ENCODE measurements around the gene CSNK1G1.

Gene CSNK1G1

DNA sequence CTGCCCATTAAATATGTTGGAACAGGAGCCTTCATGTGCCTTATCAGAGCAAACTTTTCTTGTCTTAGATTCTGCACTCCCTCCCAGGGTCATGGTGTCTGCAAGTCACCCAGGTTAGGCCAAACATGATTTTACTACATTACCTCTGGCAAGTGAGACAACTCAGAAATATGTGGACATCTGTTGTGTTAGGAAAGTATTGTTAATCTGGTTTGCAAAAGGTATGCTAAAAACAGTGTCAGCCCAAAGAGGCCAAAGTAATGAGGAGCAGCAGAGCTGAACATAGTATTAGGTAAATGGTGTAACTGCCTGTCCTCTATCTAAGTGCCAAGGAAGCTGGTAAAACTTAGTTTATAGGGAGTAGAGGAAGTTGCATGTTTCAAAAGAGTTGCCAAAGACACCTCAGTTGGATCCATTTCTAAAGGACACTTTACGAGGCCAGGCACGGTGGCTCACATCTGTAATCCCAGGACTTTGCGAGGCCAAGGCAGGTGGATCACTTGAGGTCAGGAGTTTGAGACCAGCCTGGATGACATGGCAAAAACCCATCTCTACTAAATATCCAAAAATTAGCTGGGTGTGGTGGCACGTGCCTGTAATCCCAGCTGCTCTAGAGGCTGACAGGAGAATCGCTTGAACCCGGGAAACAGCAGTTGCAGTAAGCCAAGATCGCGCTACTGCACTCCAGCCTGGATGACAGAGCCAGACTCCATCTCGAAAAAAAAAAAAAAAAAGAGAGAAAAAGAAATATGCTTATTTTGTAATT, 170.6 kb downstream of the CSNK1G1 start:
- DNase-seq = no peak

DNA sequence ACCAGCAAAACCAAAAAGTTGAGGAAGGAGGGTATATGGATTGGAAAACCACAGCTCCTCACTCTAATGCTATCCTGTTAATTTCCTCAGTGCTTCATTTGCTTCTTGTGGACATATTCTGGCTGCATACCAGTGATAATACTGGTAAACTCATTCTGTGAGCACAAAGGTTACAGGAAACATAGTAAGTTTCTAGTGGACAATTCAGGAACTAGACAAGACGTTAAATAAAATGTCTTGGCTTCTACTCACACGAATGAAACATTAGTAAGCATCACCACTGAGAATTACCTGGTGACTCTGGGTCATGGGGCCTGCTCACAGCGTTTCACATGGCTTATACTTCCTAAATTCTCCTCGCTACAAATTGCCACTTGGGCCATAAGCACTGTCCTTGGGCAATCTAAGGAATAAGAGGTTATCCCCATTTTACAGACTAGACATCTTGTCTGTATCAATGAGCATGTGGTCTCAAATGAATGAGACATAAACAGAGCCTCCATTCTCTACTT, 173.1 kb downstream of the CSNK1G1 start:
- no peak for DNase-seq

DNA sequence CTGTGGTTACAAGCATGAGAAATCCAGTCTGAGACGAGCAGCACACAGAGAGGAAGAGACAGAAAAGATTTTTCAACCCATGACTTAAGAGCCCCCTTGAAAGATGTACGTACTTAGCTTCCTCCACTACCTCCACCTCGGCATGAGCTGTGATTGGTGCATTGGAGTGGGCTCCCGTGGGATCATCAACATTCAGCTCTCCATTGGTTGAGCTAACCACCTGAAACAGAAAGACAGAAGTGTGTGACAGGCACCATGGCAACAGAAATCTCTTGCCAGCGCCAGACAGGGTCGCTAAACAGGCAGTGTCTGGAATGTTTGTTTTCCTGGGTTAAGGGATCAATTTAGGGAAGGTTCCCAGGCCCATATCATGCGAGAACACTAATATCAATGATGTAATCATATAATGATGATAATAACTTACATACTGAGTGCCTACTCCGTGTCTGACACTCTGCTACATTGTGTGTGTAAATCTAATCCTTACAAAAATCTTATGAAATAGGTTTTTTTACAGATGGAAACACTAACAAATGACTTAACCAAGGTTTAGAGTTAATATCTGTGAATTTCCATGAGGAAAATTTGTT, 175.6 kb downstream of the CSNK1G1 start:
- DNase-seq = no peak

DNA sequence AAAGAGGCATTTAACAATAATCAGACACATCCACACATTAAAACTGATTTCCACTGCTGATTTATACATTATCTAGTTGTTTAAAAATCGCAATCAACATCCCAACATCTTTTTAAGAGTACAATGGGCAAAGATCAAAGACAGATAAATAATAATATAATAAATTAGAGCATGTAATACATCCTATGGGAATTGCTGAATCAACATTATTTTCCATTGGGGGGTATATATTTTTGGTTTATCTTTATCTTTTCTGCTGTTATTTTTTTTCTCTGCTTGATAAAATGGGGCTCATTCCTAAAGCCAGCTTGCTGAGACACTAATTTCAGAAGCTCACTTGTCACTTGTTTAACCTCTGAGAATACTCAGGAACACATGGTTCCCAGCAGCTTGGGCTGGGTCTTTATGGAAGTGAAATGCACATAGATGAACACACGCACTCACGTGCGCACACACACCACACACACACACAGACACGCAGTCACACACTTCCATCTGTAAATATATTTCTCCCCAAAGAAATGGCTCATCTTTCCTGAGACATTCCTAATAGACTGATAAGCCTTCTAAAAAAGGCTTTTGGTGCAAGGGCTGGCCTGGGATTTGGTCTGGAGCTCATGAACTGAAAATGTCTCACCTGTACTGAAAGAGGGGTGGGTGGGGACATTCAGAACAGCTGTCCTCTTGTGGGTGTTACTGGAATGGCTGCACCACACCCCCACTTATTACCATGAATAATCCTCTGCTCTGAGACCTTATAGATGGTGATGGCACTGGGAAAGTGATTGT, 189.7 kb downstream of the CSNK1G1 start:
- DNase-seq = no peak

DNA sequence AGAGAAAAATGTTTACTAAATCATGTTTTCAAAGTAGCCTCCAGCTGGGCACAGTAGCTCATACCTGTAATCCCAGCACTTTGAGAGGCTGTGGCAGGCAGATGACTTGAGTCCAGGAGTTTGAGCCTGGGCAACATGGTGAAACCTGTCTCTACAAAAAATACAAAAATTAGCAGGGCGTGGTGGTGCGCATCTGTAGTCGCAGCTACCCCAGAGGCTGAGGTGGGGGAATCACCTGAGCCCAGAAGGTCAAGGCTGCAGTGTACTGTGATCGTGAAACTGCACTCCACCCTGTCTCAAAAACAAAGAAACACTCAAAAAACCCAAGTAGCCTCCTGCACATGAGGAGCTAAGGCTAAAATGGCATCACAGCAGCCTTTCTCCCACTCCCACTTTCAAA, 191.5 kb downstream of the CSNK1G1 start:
- DNase-seq = no peak

DNA sequence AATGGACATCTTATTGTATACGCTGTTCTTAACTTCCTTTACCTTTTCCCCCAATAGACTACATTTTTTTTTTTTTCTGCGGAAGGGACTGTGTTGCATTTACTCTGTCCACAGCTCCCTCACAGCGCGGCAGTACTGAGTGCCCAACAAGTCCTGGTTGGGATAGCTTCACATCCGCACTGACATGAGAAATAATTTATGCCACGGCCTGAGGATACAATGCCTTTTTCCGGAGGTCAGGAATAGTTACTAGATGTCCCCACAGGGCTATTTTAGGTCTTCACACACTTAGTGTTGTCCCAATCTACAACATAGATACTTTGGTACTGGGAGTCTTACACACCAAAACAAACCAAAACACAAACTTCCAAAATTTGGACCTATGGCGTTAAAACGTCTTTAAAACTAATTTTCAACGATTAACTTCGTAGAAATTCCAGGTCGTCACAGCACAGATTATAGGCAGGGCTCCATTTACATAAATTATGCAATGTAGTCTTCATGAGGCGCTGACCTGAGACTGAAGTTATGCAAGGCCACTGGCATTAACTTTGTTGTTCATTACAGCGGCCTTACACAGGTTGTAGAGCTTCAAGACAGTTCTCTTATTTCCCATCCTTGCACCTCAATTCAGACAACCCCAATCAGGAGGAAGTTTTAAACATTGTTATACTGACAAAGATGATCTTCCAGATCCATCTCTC, 192.2 kb downstream of the CSNK1G1 start:
- no peak for DNase-seq

DNA sequence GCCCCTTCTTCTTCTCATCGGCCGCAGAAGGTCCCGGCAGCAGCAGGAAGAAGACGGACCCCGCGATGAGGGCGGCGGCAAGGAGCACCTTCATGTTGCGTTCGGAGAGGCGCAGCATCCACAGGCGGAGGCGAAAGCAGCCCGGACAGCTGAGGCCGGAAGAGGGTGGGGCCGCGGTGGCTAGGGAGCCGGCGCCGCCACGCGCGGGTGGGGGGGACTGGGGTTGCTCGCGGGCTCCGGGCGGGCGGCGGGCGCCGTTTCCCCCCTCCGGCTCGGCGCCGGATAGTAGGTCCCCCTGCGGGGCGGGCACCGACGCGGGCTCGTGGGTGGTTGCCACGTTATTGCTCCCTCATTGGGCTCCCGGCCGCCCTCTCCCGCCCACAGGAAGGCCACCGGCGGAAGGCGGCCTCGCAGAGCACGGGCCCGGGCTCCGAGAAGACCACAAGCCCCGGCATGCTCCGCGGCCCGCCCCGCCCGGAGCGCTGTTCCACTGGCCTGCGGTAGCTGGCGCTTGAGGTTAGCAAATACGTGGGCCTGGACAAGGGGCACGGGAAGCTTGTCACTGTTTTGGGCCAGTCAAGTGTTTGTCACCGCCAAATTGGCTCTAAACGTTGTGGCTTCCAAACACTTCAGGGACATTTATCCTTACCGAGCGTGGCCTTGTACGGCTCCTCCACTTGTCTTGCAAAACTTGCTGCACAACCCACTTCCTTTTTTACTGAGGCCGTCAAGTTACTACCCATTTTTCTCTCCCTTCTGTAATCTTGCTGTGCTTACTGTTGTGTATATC, 192.9 kb downstream of the CSNK1G1 start, which contains the start of gene PPIB:
TSS of gene PPIB (minus strand) at position 154 of the 790 bp plus-strand sequence. CDS start at position 118, 36 bp downstream.
- peak; percentile 91 for DNase-seq

DNA sequence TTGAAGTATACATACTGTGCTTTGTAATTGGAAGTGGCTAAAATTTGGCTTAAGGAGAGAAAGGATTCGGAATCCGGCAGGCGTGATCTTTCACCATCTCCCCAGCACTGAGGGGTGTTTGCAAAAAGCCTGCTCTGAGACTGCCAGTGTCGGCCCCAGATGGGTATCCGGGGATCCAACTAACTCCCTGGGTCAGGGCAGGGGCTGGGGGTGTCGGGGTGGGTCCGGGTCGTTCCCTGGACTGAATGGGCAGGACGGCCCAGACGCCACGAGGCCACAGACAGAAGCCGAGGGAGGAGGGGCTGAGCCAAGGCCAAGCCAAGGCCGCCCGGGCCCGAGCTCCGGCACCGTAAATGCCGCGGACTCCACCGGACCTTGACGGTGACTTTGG, 193.5 kb downstream of the CSNK1G1 start:
- no peak for DNase-seq

DNA sequence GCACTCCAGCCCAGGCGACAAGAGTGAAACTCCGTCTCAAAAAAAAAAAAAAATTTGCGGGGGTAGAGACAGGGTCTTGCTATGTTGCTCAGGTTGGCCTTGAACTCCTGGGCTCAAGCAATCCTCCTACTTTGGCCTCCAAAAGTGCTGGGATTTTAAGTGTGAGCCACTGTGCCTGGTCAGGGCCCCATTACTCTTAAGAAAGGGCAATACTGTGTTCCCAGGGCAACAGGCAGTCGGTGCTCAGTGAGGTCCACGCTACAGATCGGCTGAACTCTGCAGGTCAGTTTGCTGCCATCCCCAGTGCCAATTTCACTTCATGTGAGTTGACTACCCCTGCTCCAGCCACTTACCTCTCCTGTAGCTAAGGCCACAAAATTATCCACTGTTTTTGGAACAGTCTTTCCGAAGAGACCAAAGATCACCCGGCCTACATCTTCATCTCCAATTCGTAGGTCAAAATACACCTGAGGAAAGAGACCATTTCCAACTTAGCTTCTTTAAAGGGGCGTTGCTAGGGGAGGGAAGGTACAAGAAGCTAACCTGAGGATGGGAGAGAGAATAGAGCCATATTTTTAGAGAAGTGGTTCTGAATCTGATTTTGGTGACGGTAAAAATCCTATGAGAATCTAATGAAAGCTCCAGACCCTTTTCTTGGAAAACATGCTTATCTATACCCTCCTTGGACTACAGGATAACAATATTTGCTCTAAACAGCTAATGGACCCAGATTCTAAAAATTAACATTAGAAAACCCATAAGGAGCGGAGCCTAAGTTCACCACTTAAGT, 194.1 kb downstream of the CSNK1G1 start:
- DNase-seq = no peak

DNA sequence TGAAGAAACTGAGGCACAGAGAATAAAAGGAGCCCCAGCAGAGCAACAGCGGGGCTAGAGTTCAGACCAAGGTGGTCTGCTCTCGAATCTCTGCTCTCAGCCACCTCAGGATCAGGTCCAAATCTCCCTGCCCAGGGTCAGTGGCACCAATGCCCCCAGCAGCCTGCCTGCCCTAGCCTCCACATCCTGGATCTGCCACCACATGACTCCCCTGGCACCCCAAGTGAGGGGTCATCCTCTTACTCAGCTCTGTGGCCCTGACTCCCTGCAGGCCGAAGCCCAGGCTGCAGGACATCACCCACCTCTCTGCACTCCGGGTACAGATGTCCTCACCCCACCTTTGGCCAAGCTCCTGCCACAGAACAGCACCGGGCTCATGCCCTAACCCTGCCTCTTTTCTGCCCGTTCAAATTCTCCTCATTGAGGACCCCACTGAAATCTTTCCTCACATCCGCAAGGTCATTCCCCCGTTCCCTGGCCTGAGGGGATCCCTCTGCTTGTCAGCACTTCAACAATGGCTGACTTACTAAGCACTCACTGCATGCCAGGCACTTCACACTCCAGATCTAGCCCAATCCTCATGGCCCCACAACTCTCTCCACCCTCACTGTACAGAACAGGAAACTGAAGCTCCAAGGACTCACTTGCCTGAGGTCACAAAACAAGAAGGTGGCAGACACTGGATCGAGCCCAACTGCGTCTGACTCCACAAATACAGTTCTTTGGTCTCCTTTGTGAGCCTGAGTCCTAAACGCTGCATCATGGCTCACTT, 197.4 kb downstream of the CSNK1G1 start:
- no peak for DNase-seq

DNA sequence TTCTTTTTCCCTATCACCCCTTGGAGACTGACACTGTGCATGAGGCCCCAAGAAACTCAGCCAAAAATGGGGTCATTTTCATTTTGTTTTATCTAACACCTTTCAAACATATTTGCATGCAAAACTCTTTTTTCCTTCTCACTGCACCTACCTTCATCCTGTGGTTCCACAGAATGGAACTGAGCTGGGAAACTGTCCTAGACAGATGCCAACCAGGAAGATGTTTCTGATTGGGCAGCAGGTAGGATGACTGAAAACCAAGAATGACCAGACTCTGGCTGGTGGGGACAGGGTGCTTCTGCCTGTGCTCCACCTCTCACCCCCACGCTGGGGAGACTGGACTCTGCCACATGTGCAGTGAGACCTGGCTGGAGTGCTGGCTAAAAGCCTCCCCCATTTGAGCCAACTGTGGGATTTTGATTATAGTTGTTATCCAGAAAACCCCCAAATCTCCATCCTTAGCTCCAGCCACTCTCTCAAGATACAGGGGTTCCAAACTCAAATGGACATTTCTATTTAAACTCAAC, 198.3 kb downstream of the CSNK1G1 start:
- no peak for DNase-seq

DNA sequence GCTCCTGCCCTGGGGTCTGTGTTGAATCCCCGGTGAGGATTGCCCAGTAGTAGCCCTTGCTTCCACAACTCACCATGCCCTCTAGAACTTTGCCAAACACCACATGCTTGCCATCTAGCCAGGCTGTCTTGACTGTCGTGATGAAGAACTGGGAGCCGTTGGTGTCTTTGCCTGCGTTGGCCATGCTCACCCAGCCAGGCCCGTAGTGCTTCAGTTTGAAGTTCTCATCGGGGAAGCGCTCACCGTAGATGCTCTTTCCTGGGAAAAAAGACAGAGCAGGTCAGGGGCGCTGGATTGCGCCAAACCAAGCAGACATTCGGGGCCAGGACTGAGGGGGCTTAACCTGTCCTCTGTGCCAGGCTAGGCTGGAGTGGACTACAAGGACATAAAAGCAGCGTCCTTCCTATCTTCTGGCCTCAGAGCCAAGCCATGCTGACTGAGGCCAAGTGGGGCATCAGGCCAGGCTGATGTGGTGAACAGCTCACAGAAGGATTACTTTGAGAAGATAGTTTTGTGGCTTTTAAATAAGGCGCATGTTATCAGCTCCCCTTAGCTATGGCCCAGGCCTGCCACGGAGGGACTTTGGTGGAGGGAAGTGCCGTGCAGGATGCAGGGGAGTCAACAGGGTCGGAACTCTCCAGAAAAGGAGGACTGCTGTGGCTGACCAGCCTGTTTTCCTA, 199.2 kb downstream of the CSNK1G1 start:
- DNase-seq = no peak

DNA sequence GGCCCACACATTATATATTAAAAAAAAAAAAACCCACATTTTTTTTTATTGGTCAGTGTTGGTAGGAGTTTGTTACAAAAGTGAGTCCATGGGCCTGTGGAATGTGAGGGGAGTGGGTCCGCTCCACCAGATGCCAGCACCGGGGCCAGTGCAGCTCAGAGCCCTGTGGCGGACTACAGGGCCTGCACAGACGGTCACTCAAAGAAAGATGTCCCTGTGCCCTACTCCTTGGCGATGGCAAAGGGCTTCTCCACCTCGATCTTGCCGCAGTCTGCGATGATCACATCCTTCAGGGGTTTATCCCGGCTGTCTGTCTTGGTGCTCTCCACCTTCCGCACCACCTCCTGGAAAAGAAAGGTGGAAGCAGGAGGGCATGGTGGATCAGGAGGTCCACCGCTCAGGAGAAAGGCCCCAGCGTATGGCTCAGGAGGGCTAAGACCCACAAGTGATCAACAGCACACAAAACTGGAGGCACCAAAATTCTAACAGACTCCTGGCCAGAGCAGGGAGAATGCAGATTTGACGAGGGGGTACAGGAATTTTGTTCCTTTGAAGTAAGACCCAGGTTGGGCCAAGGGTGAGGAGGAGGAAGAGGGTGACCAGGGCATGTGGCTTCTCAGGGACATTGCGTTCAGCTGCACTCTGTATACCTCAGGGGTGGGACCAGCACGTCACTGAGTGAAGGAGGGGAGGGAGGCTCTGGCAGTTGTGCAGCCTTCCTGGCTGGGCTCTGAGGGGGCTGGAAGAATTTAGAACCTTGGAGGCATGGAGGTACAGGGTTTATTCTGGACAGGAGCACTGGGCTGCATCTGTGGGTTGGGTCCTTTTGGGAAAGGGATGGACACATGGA, 199.9 kb downstream of the CSNK1G1 start:
- no peak for DNase-seq

DNA sequence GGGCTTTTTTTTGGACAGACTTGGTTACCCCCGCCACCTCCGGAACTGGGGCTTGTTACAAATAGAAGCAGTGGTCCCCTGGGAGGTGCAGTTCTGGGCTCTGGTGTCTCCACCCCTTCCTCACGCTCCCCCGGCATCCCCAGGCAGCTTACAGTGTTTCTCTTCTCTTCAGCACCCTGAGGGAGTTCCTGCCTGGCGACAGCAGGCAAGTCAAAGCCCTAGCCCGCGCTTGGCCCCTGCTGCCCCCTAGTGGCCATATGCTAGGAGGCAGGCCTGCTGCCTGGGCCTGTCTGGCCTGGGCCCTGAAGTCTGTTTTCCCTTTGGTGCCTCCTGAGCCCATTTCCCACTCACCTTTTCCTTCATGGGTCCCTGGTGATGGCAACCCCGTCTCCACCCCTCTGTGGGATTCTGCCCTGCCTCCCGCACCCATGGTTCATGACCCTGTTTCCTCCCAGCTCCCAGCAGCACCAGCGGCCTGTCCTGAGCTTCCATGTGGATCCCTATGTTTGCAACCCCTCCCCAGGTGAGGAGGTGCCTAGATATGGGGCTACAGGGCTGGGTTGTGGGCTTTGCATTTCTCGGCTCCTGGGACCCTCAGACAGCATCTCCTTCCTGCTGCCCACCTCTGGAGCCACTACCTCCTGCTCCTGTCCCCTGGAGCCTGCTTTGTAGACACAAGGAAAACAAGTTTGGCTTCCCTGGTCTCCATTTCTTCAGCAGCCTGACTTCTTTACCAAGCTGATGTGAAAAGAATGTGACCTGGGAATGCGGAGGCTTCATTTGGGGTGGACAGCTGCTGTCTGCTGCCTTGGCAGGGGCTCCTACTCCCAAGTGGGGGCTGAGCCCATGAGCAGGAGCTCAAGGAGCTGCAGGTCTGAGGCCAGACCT, 202.2 kb downstream of the CSNK1G1 start:
- DNase-seq = peak; percentile 32

DNA sequence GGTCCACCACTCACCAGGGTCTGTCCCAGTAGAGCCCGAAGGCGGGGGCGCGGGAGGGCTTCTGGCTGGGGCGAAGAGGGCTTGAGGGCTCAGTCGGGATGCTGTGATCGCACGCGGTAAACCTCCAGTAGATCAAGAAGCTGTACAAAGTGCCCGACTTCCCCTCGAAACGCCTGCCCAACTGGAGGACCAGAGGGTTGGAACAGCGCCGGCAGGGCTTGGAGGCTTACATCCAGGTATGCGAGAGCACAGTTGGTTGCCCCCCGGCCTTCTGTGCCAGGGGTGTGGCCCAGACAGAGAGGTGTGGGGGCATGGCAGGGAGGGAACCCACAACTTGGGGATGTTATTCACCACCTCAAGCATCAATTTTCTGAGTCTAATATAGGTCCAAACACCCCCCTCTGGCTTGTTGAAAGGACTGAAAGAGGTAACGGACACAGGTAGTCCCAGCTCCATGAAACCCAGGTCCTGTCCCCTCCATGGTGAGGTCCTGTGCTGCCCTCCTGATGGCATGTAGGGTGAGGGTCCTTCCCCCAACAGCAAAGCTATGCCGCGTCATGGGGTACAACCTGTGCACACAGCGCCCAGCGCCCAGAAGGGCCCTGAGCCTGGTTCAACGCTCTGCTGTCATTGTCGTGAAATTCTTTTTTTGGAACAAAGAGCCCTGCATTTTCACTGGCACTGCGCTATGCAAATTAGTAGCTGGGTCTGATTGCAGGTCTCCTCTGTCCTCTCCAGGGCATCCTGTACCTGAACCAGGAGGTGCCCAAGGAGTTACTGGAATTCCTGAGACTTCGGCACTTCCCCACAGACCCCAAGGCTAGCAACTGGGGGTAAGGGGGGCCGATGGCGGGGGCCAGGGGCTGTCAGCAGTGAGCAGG, 203.2 kb downstream of the CSNK1G1 start:
- DNase-seq = no peak

DNA sequence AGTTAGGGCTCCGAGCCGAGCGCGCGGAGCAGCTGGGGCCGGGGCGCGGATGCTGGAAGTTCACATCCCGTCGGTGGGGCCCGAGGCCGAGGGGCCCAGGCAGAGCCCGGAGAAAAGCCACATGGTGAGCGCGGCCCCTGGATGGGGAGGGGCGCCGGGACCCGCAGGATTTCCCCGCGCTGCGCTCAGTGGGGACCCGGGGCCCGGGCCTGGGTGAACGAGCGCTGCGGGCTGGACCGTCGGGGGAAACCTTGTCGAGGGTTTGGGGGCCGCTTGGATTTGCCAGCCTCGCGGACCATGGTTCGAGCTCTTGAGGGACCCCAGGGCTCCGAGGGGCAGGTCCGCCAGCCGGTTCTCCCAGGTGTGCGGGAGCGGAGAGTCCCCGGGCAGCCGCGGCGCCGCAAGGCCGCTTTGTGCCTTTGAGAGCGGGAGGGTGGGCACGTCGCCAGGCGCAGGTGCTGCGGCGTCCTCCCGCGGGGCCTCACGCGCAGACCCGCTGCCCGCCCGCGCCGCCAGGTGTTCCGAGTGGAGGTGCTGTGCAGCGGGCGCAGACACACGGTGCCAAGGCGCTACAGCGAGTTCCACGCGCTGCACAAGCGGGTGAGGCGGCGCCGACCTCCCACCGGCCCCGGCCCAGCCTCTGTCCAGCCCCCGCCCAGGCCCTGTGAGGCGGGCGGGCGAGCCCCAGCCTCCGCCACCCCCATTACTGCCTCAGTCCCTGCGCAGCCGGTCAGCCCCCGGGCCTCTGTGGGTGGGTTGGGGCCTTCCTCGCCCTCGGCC, 204.1 kb downstream of the CSNK1G1 start, which contains the start of gene SNX22:
TSS of gene SNX22 (plus strand) at position 5 of the 780 bp plus-strand sequence. CDS start at position 50, 45 bp downstream.
- no peak for DNase-seq

All from NCI-H2029 (cell line).